SK-N-SH treated with all-trans-retinoic acid at 6 μM for 48 hours (cell line): ENCODE data around the gene NFAM1.

ENCODE experiments used
- ARNTL ChIP-seq: fragments of 450-650 bp; formaldehyde crosslinking; IDR thresholded peaks from 2 replicates; pipeline ENCODE4 v1.5.0; 2020; ENCODE audit warnings: low read depth, mild to moderate bottlenecking, moderate library complexity, borderline replicate concordance
- BACH2 ChIP-seq: fragments of 250-450 bp; sonication (Bioruptor Pico); IDR thresholded peaks from 2 replicates; pipeline ENCODE4 v1.9.0; 2021; ENCODE audit warnings: mild to moderate bottlenecking, borderline replicate concordance
- CSDC2 ChIP-seq: fragments of 250-450 bp; sonication (Bioruptor Pico); IDR thresholded peaks from 2 replicates; pipeline ENCODE4 v1.5.0; 2020; ENCODE audit warnings: mild to moderate bottlenecking, moderate library complexity
- CSRNP3 ChIP-seq: fragments of 250-450 bp; sonication (Bioruptor Pico); IDR thresholded peaks from 2 replicates; pipeline ENCODE4 v1.5.1; 2021; ENCODE audit warnings: mild to moderate bottlenecking, moderate library complexity
- ESRRG ChIP-seq: fragments of 250-450 bp; sonication (Bioruptor Pico); IDR thresholded peaks from 2 replicates; pipeline ENCODE4 v1.6.1; 2021; ENCODE audit warnings: mild to moderate bottlenecking
- ISL1 ChIP-seq: fragments of 250-450 bp; sonication (Bioruptor Pico); IDR thresholded peaks from 2 replicates; pipeline ENCODE4 v2.1.2; 2022; ENCODE audit warnings: mild to moderate bottlenecking, moderate library complexity
- OSR1 ChIP-seq: fragments of 250-450 bp; sonication (Bioruptor Pico); IDR thresholded peaks from 2 replicates; pipeline ENCODE4 v1.8.0; 2022; ENCODE audit warnings: moderate library complexity, mild to moderate bottlenecking, inconsistent platforms
- TOX ChIP-seq: fragments of 250-450 bp; sonication (Bioruptor Pico); IDR thresholded peaks from 2 replicates; pipeline ENCODE4 v1.8.0; 2021; ENCODE audit warnings: mild to moderate bottlenecking, moderate library complexity, borderline replicate concordance
- ZFP3 ChIP-seq: fragments of 250-450 bp; sonication (Bioruptor Pico); IDR thresholded peaks from 2 replicates; pipeline ENCODE4 v1.5.0; 2020; ENCODE audit warnings: mild to moderate bottlenecking, moderate library complexity
- ZFP30 ChIP-seq: fragments of 450-650 bp; formaldehyde crosslinking; IDR thresholded peaks from 2 replicates; pipeline ENCODE4 v1.5.0; 2022; ENCODE audit warnings: mild to moderate bottlenecking, moderate library complexity
- ZNF70 ChIP-seq: fragments of 450-650 bp; formaldehyde crosslinking; IDR thresholded peaks from 2 replicates; pipeline ENCODE4 v1.5.0; 2020; ENCODE audit warnings: mild to moderate bottlenecking, moderate library complexity
- TF ChIP-seq, protein P1 (sequence below): fragments of 250-450 bp; sonication (Bioruptor Pico); IDR thresholded peaks from 2 replicates; pipeline ENCODE4 v1.5.1; 2020; ENCODE audit warnings: low read depth, mild to moderate bottlenecking, moderate library complexity

DNA sequence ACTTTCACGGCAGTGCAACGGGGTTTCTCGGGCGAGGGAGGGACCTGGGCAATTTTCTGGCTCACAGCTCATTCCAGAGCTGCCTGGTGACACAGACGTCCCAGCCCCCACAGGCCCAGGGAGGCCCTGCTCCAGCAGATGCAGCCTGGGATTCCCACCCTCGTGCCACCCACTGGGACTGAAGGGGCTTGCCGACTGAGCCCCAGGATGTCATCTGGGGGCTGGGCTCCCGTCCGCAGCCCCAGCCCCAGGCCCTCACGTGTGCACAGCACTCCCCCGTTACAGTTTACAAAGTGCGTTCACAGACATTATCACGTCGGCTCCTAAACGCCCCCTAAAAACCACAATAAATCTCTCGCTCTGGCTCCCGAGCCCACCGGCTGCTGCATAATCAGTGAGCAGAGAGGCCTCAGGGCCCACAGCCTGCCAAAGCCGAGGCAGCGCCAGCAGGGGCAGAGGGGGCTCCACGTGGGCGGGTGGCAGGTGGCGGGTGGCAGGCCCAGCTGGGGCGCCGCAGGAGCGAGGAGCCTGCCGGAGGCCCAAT, 84.8 kb downstream of the NFAM1 start:
- TF ChIP-seq BACH2 (CRISPR knock-in tag) (no peak), ESRRG (CRISPR knock-in tag) (no peak), ZFP30 (CRISPR knock-in tag) (no peak), ZNF70 (CRISPR knock-in tag) (no peak), ISL1 (CRISPR knock-in tag) (no peak), ARNTL (CRISPR knock-in tag) (no peak), CSDC2 (CRISPR knock-in tag) (no peak), TOX (CRISPR knock-in tag) (no peak), OSR1 (no peak), CSRNP3 (no peak), ZFP3 (CRISPR knock-in tag) (no peak)
- TF ChIP-seq, protein P1, sequence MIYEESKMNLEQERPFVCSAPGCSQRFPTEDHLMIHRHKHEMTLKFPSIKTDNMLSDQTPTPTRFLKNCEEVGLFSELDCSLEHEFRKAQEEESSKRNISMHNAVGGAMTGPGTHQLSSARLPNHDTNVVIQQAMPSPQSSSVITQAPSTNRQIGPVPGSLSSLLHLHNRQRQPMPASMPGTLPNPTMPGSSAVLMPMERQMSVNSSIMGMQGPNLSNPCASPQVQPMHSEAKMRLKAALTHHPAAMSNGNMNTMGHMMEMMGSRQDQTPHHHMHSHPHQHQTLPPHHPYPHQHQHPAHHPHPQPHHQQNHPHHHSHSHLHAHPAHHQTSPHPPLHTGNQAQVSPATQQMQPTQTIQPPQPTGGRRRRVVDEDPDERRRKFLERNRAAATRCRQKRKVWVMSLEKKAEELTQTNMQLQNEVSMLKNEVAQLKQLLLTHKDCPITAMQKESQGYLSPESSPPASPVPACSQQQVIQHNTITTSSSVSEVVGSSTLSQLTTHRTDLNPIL, result no peak
